G401.6 (cell line): ENCODE results near the gene MCCC2.
"Not testable (repeated sequence)": the region's sequence is repeated elsewhere in the genome, so short reads cannot be mapped to it uniquely, and the experiment has no call there.

Source experiments
- FAIRE-seq: peaks from 2 replicates; lab custom pipeline; 2012; peaks lifted over from hg19 to GRCh38; lab: Jason Lieb, UNC

MCCC2 gene

DNA sequence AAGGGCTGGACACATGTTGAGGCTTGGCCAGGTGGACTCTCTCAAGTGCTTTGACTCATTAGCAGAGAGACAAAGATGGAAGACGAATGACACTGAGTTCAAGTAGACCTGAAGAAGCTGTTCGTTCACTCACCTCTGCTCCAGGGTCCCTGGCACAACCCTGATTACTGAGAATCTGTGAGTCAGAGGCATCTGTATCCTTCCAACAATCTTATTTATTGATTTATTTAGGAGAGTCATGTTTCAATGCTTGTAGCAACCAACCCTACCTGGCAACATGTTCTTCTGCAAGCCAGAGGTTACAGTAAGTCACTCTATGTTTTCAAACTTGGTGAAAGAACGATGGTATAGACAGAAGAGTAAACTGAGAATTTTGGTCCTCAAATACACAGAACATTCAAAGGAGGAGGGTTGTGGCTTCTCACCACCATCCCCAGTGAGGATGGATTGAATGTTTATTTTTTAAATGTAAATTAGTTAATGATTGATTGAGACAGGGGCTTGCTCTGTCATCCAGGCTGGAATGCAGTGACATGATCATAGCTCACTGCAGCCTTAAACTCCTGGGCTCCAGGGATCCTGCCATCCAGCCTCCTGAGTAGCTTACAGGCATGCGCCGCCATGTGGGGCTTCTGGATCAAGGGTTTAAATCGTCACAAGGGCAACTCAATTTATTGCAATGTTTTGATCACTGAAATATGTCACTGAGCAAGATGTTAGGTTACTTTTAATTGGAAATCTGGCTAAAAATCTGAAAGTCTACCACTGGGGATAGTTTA is 76.2 kb downstream of the MCCC2 start:
- no peak for FAIRE-seq

DNA sequence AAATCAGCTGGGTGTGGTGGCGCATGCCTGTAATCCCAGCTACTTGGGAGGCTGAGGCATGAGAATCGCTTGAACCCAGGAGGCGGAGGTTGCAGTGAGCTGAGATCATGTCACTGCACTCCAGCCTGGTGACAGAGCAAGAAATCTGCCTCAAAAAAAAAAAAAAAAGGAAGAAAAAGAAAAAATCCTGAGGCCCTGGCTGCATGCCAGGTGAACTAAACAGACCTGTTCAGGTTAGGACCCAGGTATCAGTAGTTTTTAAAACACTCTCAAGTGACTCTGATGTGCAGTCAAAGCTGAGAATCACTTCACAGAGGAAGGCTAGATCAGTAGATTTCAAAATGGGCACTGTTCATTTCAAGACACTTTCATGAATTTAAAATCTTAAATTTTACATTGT is 77.5 kb downstream of the MCCC2 start:
- not testable (repeated sequence) for FAIRE-seq

DNA sequence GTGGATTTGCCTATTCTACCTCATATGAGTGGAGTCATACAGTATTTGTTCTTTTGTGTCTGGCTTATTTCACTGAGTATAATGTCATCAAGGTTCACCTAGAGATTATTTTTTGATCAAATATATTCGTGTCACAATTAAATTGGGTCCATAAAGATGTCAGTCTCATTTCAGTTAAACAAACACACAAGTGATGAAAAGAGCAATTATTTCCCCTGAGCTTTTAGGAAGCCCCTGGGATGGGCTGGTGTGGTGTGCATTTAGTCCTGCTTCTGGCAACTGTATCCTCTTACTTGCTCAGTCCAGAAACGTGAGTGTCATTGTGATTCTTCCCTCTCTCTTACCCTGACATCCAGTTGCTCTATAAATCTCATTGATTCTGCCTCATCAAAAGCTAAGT is 79.2 kb downstream of the MCCC2 start:
- FAIRE-seq, result no peak

DNA sequence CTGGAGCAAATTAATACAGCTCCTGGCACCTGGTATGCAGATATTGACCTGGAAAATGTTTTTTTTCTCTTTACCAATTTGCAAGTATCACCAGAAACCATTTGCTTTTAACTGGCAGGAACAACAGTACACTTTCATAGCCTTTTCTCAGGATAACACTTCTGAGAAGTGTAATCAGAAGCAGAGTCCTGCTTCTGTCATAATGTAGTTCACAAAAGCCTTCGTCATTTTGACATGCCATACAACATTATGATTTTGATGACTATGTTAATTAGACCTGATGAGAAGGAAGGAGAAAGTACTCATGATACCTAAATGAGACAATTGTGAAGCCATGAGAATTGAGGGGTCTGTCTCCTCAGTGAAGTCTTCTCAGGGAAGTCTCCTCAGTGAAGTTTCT is 90.8 kb downstream of the MCCC2 start:
- no peak for FAIRE-seq

DNA sequence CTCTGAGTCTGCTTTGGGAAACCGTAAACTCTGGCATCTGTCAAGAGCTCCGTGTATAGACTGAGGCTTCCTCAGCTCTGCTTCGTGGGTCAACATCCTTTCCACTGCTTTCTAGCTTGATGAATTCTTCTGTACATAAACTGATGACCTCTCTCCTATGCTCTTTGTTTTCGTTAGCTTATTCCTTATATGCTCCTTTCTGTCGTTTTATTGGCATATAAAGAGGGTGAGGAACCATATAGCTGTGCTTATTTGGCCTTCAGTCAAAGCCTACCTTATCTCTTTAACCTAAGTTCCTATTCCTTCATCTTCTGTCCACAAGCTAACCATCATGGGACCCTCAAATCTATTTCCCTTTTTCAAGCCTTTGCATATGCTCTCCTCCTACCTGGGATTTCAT is 92.6 kb downstream of the MCCC2 start:
- no peak for FAIRE-seq

DNA sequence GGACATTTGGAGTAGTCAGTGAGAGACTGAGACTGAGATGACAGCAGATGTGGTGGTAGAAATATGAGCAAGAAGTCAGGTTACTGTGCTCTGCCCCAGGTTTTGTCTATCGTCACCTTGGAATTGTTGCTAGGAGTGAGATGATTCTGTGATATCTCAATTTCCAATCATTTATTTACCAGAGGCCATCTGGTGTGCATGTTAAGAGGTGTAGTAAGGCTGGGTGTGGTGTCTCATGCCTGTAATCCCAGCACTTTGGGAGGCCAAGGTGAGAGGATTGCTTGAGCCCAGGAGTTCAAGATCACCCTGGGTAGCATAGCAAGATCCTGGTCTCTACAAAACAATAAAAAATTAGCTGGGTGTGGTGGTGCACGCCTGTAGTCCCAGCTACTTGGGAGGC is 93.4 kb downstream of the MCCC2 start:
- no peak for FAIRE-seq

DNA sequence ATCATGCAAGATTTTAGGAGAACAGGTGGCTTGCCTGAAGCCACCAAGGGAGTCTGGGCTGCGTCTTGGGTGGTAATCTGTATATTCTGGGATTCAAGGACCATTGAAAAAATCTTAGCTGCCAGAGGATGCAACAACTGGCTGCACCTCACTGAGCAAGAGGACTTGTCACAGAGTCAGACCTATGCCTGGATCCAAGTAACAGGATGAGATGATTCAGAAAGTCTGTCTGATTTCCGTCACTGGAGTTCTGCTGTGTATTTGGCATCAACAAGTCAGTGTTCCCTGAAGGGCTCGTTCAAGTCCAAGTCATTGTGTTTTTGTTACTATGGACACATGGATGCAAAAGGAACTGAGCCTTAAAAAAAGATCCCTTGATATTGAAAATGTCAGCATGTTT is 94.2 kb downstream of the MCCC2 start:
- no peak for FAIRE-seq

DNA sequence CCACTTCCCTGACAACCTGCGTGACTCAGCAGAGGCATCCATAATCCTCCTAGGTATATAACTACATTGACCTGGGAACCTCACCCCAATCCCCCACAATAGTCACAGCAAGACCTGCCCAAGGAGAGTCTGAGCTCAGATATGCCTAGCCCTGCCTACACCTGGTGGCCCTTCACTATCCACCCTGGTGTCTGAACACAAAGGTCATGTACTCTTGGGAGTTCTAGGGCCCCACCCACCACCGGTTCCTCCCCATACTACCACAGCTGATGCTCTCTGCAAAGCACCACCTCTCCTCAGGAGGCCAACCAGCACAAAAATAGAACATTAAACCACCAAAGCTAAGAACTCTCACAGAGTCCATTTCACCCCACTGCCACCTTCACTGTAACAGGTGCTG is 97.2 kb downstream of the MCCC2 start:
- no peak for FAIRE-seq

DNA sequence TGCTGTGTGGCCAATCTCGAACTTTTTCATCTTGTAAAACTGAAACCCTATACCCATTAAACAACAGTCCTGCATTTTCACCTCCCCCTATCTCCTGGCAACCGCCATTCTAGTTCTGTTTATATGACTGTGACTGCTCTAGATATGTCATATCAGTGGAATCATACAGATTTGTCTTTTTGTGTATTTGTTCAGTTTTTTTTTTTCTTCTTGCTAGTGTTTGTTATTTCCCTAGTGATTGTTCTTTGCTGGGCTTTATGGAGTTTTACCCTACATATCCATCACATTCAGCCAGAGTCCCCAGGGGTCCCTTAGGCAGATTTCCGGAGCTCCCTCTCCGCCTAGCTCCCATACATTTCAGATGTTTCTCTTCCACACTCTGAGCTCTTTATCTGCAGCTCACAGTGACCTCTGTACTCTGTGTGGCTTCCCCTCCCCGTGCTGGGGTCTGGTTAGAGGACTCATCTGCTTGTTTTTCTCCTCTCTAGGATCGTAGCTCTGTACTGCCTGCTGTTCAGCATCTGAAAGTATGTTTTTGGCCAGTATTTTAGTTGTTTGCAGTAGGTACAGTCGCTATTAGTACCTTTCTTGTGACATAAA is 106.8 kb downstream of the MCCC2 start:
- FAIRE-seq, result no peak

DNA sequence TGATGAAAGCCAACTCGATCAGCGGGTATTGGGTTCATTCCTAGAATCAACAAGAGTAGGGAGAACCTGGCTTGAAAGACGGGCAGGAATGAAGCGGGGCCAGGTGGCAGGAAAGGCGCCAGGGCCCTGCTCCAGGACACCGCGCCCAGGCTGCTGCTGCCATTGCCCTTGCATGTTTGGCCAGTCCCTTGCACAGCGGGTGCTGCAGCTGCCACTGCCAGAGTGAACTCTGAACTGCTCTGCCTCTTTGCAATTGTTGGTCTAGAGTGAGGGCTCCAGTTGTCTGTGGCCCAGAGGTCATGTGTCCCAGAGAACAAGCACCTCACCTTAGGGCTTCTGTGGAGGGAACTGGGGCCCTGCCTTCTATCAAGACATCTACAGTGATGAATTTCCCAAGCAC is 107.9 kb downstream of the MCCC2 start:
- no peak for FAIRE-seq

DNA sequence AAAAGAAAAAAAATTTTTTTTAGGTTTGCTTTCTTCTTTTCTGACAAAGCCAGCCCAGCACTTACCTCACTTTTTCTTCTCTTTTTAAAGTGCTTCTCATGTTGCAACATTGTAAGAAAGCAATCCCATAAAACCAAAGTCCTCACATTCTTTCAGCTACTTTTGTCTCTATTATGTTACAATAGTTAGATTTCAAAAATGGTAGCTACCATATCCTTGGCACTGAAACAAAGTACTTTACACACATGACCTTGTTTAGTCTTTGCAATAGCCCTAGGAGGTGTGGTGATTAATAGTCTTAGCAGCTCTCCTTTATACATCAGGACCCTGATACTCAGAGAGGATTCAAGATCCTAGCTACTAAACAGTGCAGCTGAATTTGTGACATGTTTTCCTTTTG is 108.5 kb downstream of the MCCC2 start:
- no peak for FAIRE-seq

DNA sequence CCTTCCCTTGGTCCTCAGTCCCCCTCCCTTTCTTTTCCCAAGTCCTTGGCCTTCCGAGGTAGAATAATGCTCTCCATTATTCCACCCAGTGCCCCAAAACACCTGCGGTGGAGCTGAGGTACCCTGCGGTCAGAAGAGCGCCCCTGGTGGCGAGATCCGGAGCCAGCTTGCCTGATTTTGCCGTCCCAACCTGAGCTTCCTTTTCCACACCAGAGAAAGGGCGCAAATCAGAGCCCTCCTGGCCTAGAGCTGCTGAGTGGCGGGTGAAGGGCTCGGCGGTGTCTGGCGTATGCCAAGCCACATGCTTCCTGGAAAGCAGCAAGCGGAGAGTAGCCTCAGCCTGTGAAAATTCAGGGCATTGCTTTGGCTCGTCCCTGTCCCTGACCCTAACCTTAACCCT is 110.8 kb downstream of the MCCC2 start:
- no peak for FAIRE-seq

DNA sequence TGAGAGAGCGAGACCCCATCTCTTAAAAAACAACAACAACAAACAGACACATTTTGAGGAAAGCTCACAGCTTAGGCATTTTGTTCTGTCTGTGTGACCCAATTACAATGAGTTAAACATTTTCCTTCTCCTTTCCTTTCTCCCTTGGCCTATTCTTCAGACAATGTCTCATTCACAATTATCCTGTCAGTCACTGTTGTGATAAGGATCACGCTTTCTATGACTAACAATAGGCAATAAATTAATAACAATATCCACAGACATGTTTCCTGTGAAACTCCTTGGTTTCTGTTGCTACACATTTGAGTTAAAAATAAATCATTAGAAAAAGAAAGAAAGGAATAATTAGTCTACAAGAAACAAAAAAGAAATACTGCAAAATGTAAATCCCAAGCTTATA is 112.1 kb downstream of the MCCC2 start:
- FAIRE-seq, result no peak

DNA sequence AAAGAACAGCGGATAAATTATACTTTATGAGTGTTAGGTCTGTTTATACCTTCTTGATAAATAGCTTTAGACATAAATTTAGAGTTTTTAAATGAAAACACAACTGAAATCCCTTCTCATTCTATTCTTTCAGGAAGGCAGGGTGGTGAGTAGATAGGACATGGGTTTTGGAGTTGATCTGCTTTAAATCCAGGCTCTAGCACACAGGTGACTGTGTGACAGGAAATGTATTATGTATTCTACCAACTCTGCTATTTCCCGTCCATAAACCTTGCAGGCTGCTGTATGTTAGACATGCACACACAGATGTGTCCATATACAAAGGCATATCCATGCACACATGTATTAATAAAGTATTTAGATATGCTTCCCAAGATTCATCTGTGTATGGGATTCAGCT is 112.6 kb downstream of the MCCC2 start:
- FAIRE-seq, result no peak

DNA sequence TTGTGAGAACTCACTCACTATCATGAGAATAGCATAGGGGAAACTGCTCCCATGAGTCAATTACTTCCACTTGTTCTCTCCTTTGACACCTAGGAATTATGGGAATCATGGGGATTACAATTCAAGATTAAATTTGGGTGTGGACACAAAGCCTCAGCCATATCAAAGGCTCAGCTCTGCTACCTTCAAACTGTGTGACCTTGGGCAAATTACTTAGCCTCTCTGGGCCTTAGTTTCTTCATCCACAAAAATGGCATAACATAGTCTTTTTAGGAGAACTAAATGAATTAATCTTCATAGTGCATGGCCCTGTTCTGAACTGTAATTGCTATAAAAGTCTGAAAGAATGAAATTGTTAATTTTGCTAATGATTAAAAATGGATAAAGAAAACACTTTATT is 113.7 kb downstream of the MCCC2 start:
- no peak for FAIRE-seq

DNA sequence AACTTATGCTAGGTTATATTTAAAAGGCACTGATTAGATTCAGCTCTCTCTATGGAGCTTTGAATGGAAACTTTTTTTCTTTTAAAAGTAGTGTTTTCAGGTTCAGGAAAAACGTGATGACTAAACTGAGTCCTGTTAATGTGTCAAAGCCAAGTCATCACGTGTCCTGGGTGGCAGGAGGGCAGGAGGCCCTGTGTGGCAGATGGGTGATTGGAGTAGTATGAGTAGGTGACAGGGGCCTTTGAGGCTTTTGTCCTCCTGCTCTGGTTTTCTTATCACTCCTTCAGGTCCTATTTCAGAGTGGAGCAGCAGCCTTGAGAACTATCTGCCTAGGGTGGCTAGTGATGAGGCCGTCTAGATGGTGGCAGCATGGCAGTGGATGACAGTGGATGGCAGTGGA is 114.3 kb downstream of the MCCC2 start:
- FAIRE-seq, result no peak

DNA sequence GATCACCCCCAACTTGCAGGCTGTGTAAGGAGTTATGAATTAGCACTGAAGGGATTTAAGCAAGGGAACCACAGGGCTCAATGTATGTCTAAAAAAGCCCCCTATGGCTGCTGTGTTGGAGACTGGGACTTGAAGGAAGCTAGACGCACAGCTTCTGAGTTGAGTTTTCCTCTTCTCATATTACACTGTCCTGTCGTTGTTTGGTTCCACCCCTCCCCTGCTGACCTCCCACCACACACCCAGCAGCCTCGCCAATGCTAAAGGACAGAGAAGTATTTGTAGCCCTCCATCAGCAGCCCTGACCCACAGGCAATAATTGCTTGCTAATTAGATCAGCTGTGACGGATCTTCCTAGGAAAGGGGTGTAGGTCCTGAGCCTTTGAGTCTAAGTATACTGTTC is 116.8 kb downstream of the MCCC2 start:
- FAIRE-seq, result no peak

DNA sequence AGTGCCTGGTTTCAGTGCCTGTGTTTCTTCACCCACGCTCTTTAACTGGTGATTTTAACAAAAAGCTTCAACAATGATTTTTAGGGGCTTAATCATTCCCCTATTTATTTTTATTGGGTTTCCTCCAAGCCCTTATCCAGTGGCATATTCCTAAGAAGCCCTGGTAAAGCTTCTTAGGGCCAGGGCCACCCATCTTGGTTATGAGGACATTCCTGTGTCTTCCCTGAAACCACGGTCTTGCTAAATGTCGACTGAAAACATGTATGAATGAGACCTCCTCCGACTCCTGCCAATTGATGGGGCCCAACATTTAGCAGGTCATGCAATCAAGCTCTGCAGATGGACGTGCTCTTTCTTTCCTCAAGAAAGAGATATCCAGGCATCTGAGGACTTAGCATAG is 118.3 kb downstream of the MCCC2 start:
- no peak for FAIRE-seq

DNA sequence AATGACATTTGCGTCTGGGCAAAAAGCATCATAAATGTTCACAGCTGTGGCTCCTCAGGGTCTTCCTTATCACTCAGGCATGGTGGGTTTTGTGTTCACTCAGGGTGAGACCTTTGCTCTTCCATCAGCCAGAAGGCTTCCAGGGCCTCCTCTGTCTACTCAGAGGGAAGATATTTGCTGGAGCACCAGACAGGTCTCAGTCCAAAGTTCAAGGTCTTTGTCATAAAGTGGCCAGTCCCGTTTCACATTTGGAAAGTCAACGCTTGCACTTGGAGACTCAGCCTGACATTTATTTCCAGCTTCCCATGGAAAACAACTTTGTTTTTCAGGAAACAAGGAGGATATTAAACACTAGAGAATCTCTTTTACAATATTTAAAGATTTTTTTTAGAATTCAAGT is 119.8 kb downstream of the MCCC2 start:
- FAIRE-seq, result no peak
